GM18511 (cell line): ENCODE results near the gene VN1R5.
"Not testable (repeated sequence)": the region's sequence is repeated elsewhere in the genome, so short reads cannot be mapped to it uniquely, and the experiment has no call there.

Experiments used
- ATAC-seq: cut with Tn5 transposase; IDR thresholded peaks from one replicate; pipeline ENCODE4 v1.9.1; 2021; ENCODE audit warnings: mild to moderate bottlenecking, moderate library complexity; ENCODE audit not compliant: unreplicated experiment

The VN1R5 gene

DNA sequence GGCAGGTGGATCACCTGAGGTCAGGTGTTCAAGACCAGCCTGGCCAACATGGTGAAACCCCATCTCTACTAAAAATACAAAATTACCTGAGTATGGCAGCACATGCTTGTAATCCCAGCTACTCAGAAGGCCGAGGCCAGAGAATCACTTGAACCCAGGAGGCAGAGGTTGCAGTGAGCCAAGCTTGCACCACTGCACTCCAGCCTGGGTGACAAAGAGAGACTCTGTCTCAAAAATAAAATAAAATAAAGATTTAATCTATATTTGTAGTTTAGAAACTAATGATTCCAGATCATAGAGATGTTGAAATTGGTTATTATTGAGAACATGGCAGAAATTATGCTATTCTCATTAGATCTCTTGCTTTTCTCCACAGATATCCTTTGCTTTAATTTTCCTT is at the start of gene VN1R5:
VN1R5 (plus strand) TSS at position 301 of the 400 bp plus-strand sequence.
- not testable (repeated sequence) for ATAC-seq

GRCh38 chr1:247209396-247209795 is 46.5 kb upstream of the VN1R5 start:
- ATAC-seq: no peak

DNA sequence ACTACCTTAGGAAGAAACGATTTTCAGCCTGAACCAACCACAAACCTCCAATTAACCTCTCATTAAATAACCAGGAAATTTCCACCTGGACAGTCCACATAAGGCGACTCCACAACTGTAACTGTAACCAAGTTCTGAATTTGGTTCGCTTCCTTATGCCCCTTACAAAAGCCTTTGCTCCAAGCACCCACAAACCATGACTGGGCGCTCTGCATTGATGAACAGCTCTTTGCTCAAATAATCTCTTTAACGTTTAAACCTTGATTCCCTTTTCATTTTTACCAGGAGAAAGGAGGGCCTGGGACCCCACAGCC is 45.9 kb upstream of the VN1R5 start:
- ATAC-seq: peak; percentile 4

GRCh38 chr1:247210376-247211117 is 45.3 kb upstream of the VN1R5 start:
- peak; percentile 88 for ATAC-seq

DNA sequence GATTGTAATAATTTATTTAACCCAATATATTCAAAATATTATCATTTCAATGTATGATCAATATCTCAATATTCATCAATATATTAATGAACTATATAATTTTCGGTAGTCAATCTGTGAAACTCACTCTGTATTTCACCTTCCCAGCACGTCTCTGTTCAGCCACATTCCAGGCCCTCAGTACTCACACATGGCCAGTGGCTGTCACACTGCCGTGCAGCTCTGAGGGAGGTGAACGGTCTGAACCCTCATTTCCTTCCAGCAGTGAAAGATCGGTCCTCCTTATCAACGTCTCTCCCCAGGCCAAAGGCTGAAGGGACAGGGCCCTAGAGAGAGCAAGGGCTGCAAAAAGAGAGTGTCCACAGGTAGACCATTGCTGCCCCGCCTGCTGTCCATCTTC is 44.5 kb upstream of the VN1R5 start:
- no peak for ATAC-seq

GRCh38 chr1:247212012-247212411 is 43.9 kb upstream of the VN1R5 start:
- peak; percentile 63 for ATAC-seq

DNA sequence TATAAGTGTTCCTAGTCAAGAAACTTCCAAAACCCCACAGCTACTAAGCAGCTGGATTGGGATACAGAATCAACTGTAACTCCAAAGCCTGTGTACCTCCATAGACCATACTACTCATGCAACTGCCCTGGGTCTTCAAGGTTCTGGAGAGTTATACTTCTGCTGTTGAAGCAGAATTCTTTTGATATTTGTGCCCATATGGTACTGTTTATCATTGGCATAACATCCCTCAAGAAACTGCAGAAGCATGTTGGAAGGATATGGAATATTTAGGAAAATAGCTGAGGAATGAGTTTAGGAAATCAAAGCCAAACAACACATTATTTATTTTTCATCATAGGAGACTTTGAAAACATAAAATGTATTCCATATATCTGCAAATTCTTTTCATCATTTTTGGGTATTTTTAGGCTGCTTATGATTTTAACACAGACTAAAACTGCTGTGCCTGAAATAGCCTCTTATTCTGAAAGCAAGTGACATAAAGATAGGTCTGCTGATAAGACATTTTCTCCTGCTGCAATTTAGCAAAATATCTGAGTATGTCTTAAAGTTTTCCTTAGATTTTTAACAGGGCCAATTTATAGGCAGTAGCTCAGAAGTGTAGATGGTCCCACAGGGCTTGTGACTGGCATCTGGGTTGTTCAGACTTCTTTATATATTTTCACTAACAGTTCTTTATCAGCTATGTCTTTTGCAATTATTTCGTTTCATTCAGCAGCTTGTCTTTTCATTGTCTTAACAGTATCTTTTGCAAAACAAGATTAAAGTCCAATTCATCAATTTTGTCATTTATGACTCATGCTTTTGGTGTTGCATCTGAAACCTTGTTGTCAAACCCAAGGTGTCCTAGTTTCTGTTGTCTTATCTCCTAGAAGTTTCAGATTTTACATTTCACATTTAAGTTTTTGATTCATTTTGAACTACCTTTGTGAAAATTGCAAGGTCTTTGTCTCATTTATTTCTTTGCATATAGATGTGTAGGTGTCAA is 43.0 kb upstream of the VN1R5 start:
- ATAC-seq: no peak

- no peak for ATAC-seq
Observed at GRCh38 chr1:247216261-247216660, 39.6 kb upstream of the VN1R5 start.

DNA sequence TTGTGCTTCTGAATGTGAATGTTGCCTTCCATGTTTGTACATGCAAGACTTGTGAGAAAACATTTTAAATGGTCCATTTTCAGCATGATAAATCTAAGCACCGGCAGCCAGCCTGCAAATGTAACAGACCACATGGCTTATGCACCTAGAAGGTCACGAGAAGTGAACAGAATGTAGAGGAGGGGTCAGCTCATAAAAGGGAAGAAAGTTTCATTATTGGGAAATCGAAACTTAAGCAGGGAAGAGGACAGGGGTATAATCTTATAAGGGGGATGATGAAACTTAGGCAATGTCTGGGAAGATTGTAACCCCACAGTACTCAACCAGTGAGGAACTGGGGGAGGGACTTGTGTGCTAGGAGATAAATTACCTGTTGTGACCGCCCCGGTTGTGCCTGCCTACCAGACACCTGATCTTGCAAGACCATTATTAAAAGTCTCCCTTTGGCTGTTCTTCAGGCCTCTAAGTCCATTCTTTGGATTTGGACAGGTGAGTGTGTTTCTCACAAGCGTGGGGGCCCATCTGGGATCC is 37.7 kb upstream of the VN1R5 start:
- ATAC-seq: no peak

GRCh38 chr1:247220280-247220679 is 35.6 kb upstream of the VN1R5 start:
- not testable (repeated sequence) for ATAC-seq

- no peak for ATAC-seq
Observed at GRCh38 chr1:247222840-247223239, 33.0 kb upstream of the VN1R5 start.

DNA sequence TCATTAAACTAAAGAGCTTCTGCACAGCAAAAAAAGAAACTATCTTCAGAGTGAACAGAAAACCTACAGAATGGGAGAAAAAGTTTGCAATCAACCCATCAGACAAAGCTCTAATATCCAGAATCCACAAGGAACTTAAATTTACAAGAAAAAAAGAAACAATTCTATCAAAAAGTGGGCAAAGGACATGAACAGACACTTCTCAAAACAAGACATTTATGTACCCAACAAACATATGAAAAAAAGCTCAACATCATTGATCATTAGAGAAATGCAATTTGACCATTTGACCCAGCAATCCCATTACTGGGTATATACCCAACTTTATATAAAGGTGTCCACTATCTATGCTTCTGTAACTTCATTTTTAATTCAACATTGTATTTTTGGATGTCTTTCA is 31.1 kb upstream of the VN1R5 start:
- ATAC-seq: no peak

GRCh38 chr1:247228133-247228532 is 27.7 kb upstream of the VN1R5 start:
- no peak for ATAC-seq

- no peak for ATAC-seq
Observed at GRCh38 chr1:247241691-247242090, 14.2 kb upstream of the VN1R5 start.

- ATAC-seq: no peak
Observed at GRCh38 chr1:247243524-247244137, 12.2 kb upstream of the VN1R5 start.

DNA sequence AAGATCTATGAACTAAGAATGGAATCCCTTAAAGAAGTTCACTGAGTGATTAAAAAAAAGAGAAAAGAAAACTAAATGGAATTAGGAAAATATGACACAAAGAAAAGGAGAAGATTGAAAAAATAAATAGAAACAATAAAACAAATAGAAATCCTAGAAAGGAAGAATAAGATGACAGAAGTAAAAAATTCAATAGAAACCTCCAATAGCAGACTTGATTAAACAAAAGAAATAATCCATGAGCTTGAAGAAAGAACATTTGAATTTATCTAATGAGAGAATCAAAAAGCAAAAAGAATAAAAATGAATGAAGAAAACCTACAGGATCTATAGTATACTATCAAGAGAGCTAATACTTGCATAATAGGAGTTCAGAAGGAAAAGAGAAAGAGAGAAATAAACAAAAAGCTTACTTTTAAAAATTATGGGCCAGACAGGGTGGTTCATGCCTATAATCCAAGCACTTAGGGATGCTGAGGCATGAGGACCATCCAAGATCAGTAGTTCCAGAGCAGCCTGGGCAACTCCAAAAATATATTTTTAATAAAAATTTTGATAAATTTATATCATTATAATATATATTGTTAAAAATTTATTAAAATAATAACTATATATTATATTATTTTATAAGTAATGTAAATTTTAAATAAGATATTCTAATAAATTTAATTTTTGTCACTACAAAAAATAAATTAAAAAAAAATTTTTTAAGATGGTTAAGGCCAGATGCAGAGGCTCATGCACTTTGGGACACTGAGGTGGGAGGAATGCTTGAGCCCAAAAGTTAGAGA is 9.4 kb upstream of the VN1R5 start:
- no peak for ATAC-seq

- no peak for ATAC-seq
Observed at GRCh38 chr1:247247568-247247967, 8.3 kb upstream of the VN1R5 start.

DNA sequence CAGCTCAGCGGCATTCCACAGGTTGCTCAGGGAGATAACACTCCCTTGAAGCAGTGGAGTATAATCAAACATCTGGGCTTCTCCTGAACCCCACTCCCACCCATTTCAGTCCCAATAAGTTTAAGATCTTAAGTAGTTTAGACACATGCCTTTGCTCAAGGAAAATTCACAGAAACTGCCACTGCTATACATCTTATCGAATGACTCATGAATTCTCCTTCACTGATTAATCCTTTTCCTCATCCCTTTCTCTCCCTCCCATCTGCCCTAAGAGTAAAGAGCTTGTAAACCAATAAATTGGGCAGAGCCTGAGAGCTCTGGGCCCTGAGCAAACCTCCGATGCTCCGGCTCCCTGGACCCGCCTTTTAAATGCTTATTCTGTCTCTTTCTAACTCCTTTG is 10.2 kb downstream of the VN1R5 start:
- no peak for ATAC-seq

DNA sequence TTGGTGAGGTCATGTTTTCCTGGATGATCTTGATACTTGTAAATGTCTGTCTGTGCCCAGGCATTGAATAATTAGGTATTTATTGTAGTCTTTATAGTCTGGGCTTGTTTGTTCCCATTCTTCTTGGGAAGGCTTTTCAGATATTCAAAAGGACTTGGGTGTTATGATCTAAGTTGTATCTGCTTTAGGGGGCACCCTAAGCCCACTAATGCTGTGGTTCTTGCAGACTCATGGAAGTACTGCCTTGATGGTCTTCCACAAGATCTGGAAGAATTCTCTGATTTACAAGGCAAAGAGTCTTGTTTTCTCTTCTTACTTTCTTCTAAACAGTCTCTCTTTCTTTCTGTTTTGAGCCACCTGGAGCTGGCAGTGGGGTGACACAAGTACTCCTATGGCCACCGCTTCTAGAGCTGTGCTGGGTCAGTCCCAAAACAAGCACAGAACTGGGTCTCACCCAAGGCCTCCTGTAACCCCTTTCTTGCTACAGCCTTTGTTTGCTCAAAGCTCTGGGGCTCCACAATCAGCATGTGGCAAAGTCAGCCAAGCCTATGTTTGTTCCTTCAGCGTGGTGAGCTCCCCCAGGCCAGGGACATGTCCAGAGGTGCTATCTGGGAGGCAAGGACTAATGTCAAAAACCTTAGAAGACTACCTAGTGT is 12.6 kb downstream of the VN1R5 start:
- ATAC-seq: no peak

DNA sequence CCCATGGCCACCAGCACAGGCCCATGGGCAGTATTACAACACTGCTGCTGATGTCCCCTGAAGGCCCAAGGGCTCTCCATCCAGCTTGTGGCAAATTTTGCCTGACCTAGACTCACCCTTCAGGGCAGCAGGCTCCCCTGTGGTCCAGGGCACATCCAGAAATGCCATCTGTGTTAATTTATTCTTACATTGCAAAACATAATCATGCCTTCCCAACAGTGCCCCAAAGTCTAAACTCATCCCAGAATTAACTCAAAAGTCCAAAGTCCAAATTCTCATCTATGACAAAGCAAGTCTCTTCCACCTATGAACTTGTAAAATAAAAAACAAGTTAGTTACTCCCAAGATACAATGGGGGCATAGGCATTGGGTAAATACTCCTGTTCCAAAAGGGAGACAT is 13.3 kb downstream of the VN1R5 start:
- ATAC-seq: no peak
